GM19324 (cell line): ENCODE results near the gene KCNAB3.

Experiments used
- ATAC-seq: cut with Tn5 transposase; IDR thresholded peaks from one replicate; pipeline ENCODE4 v1.9.1; 2021; ENCODE audit warnings: mild to moderate bottlenecking, moderate library complexity; ENCODE audit not compliant: unreplicated experiment, low FRiP score

KCNAB3 gene

DNA sequence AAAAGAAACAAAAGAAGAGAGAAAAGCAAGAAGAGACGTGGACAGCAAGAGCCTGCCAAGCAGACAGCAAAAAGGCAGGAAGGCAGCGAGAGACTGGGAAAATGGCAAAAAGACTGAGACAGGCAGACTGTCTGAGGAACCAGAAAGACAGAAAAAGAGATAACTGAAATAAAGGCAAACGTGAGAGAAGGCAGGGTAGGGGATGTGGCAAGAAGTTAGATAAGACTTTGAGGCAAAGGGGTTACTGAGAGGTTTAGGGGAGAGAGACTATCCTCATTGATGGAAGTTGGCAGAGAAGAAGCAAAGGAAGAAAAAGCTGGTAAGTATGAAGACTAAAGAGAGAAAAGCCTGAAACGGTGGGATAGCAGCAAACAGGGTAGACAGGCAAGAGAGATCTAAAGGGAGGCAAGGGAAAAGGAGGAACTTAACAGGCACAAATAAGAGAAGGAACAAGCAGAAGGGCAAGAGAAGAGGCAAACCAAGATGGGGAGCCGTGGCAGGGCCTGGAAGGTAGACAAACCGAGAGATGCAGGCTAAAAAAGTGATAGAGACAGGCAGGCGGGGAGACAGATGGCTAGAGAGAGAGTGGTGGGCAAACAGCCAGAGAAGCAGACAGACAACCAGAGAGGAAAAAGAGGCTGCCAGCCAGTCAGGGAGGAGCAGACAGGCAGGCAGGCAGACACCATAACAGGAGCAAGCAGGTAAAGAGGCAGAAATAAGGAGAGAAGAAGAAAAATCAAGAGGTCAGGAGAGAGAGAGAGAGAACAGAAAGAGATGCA is 48.2 kb downstream of the KCNAB3 start:
- ATAC-seq = no peak

DNA sequence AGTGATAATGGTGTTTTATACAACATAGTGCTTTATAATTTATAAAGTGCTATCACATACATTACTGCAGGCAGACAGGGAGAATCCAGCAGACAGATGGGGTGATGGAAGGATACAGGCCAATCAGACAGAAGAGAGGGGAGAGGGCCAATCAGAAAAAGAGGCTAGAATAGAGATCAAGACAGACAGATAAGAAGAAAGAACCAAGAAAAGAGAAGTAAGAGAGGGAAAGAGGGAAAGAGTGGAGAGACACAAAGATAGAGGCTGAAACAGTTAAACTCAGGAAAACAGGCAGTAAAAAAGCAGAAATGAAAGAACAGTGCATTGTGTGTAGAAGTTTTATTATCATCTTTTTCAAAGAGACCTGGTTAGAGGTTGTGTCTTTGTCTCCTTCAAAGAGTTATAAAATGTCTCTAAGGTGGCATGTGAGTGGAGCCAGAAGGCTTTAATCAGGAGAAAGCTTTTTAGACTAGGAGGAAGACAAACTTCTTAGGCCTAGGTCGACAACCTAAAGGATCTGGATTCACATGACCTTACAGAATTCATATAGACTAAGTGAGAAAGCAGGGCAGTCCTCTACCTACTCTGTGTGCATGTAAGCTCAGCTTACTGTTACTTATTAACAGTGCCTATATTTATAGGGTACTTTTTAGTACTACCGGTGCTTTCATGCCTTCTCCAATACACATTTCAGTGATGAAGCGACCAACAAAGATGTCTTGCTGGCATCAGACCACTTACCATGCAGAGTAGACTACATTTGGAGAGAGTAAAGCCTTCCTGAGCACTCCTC is 49.4 kb downstream of the KCNAB3 start:
- no peak for ATAC-seq

DNA sequence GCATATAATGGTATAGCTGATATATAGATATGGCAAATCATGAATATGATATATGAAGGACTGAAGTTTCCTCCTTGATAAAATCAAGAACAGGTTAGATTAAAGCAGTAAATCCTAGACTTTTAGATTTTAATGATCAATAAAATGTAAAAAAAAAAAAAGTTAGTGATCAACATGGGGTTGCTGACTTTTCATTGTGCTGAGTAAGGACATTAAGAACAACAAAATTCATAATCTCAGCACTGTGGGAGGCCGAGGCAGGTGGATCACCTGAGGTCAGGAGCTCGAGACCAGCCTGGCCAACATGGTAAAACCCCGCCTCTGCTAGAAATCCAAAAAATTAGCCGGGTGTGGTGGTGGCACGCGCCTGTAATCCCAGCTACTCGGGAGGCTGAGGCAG is 51.4 kb downstream of the KCNAB3 start:
- no peak for ATAC-seq

DNA sequence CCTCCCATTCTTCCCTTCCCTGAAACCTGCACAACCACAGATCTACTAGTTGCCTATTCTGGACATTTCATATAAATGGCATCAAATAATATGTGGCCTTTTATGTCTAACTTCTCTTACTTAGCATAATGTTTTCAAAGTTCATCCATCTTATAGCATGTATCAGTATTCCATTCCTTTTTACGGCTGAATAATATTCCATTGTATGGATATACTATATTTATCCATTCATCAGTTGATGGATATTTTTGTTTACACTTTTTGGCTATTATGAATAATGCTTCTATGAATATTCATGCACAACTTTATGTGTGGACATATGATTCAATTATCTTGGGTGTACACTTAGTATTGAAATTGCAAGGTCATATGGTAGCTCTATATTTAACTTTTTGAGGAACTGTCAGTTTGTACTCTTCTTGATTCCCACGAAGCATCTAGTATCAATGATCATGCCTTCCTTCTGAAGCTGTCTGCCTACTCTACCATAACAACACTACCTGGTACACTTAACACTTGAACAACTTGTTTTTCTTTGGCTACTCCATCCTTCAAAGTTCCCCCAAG is 53.8 kb downstream of the KCNAB3 start:
- ATAC-seq = no peak

DNA sequence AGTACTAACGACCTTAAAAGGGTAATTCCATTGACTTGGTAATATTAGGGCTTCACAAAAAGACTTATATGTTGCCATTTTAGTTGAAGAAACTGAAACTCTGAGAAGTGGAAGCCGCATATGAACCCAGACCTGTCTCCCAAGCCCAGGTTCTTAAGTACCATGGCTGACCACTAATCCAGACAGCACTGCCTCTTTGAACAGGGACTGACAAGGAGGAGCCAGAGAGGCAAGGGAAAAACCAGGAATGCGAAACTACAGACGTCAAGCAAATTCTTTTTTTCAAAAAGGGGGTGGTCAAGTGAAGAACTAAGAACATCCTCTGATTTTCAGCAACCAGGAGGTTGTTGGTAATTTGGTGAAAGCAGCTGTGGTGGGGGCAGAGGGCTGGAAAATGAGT is 56.6 kb downstream of the KCNAB3 start:
- no peak for ATAC-seq
